Spleen (tissue), 11 donors: ENCODE data around the gene CIAO3. TPM values are rescaled to one million over a fixed set of nuclear protein-coding genes. Genes with fewer than 3 reads are reported as not detected.
A peak's percentile ranks its signal among the peaks of the same experiment; 100 is the strongest.
"Not testable (repeated sequence)": the region's sequence is repeated elsewhere in the genome, so short reads cannot be mapped to it uniquely, and the experiment has no call there.

ENCODE experiments used
- DNase-seq: peaks from one replicate; pipeline ENCODE4 v3.0.0-alpha.2; 2020
- H3K27ac ChIP-seq, 8 donors: fragments of 200-600 bp; sonication (generic) in 7 of 8; 1 replicate in 4 of 8; 2 replicates in 4 of 8; pipeline versions ENCODE4 v1.5.0 to v1.8.0; 2016 to 2021; ENCODE audit warnings: inconsistent platforms in 4 of 8, mild to moderate bottlenecking in 4 of 8, moderate library complexity in 1 of 8
- H3K27me3 ChIP-seq, 7 donors: fragments of 200-600 bp; sonication (generic) in 6 of 7; replicated peaks in 1 of 7; 1 replicate in 4 of 7; 2 replicates in 3 of 7; pipeline versions ENCODE4 v1.5.0 to v1.8.0; 2016 to 2021; ENCODE audit warnings: inconsistent platforms in 3 of 7, mild to moderate bottlenecking in 1 of 7
- H3K36me3 ChIP-seq, 6 donors: fragments of 200-600 bp; sonication (generic) in 5 of 6; 1 replicate in 4 of 6; 2 replicates in 2 of 6; pipeline versions ENCODE4 v1.5.0 to v1.8.0; 2016 to 2021; ENCODE audit warnings: inconsistent platforms in 2 of 6
- H3K4me1 ChIP-seq, 6 donors: fragments of 200-600 bp; sonication (generic) in 5 of 6; 1 replicate in 3 of 6; 2 replicates in 3 of 6; pipeline versions ENCODE4 v1.5.0 to v1.8.0; 2016 to 2021; ENCODE audit warnings: inconsistent platforms in 3 of 6
- H3K4me3 ChIP-seq, 8 donors: fragments of 200-600 bp; sonication (generic) in 7 of 8; 1 replicate in 4 of 8; 2 replicates in 4 of 8; pipeline versions ENCODE4 v1.5.0 to v1.8.0; 2016 to 2021; ENCODE audit warnings: inconsistent platforms in 4 of 8, mild to moderate bottlenecking in 4 of 8, moderate library complexity in 2 of 8
- H3K9me3 ChIP-seq, 8 donors: fragments of 200-600 bp; sonication (generic) in 7 of 8; 1 replicate in 4 of 8; 2 replicates in 4 of 8; pipeline versions ENCODE4 v1.5.0 to v1.8.0; 2016 to 2021; ENCODE audit warnings: inconsistent platforms in 4 of 8
- POLR2A ChIP-seq, 3 donors: fragments of 450-650 bp; IDR thresholded peaks; one replicate each; pipeline ENCODE4 v1.5.1; 2017; ENCODE audit warnings: antibody characterized with exemption in 3 of 3, mild to moderate bottlenecking in 1 of 3
- POLR2AphosphoS5 ChIP-seq, 3 donors: sonication (generic); formaldehyde crosslinking; IDR thresholded peaks; one replicate each; pipeline ENCODE4 v1.5.1; 2017; ENCODE audit warnings: antibody characterized with exemption in 3 of 3
- WGBS, 5 donors: extraction: QIAGEN DNeasy Blood & Tissue Kit in 3 of 5; methylation state at CpG; one replicate each; pipeline versions ENCODE4 v1.1.5 to v1.1.7; 2013 to 2018; 5-methylcytosine and 5-hydroxymethylcytosine counted together
- intact Hi-C: fragments of 100-400 bp; cut with DNase I; formaldehyde crosslinking; loops from one replicate; pipeline ENCODE4 v1.15.0; 2023; ENCODE audit warnings: low total_unique reads
- polyA plus RNA-seq, 3 donors: library from polyadenylated mRNA; stranded (reverse); fragments of 200-250 nt; gene quantifications; one replicate each; pipeline ENCODE4 v1.2.1, GENCODE V29; 2013
- total RNA-seq, 7 donors: library from RNA; depleted of rRNA in 3 of 7; stranded (reverse); fragments of >200 nt in 3 of 7; fragmentation: NEBNext Ultra II Directional in 4 of 7; extraction: Animal tissue kit (Norgen Biotek cat#: 25700) in 4 of 7; gene quantifications; one replicate each; pipeline versions ENCODE4 v1.1.0 to v1.2.1, GENCODE V29; 2016 to 2021
- TF ChIP-seq, protein P1 (sequence below), 11 experiments: fragments of 200-600 bp in 7 of 11; fragments of 450-650 bp in 4 of 11; sonication (generic) in 4 of 11; IDR thresholded peaks in 8 of 11; conservative IDR thresholded peaks in 3 of 11; 1 replicate in 7 of 11; 2 replicates in 4 of 11; pipeline versions ENCODE4 v1.4.0 to v1.8.0; 2016 to 2021; ENCODE audit warnings: antibody characterized with exemption in 11 of 11, inconsistent platforms in 4 of 11, mild to moderate bottlenecking in 1 of 11
- donor health status: healthy with polysubstance abuse.
- donor health status: DM: no; HTN: no; CAD: no; lungs with moderate emphysema.
- donor health status: DM: no; HTN: no; CAD: no.
- donor health status: Bipolar disorder and iron deficiency.
- donor health status: healthy.
- donor health status: DM: no; HTN: no; CAD: no.
- donor health status: DM: yes; HTN: yes; CAD: no.

The CIAO3 gene
- total and polyA plus RNA-seq, 10 donors, result 24.9 to 80.4 (median 39.4) TPM

DNA sequence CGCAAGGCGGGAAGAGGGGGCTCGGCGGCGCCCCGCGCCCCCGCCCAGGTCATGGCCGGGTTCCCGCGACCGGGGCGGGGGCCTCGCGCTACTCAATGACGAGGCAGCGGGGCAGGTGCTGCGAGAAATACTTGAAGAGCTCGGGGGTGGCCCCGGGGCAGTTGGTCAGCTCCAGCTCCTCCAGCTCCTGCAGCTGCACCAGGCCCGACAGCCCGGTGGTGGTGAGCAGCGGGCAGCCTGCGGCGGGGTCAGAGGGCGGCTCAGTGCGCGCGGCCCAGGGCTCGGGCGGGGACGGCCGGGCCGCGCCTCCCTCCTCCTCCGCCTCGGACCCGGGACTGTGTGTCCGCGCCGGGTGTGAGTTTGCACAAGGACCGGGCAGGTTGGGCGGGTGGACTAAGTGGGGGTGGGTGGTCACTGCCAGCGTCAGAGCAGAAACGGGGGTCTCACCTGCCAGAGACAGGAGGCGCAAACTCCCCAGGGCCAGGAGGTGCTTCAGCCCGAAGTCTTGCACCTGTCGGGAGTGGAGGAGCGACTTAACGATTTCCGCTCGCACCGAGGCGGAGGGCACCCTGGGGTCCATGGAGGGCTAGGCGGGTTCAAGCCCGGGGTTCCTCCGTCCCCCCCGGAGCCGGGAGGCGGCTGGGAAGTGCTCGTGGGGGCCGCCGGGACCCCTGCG is 46.5 kb downstream of the CIAO3 start:
- Histone ChIP-seq H3K4me3 (peak overlapping the region; percentile 6 to 72 (median 46)), H3K27ac (peak overlapping the region in 2 of 8 donors; percentile 56 to 73), H3K36me3 (no peaks in the 10 kb centered on the region), H3K9me3 (no peaks in the 10 kb centered on the region), H3K4me1 (peaks cover 19 to 50% (median 39%) of the 10 kb centered on the region in 6 donors), H3K27me3 (peaks cover 0 to 78% (median 43%) of the 10 kb centered on the region in 7 donors)
- 2 to 11% (median 4%) methylated on average over 11 to 64 of the region's 64 CpGs for whole genome bisulfite sequencing, 5 donors
- no peak for DNase-seq
- TF ChIP-seq, protein P1, sequence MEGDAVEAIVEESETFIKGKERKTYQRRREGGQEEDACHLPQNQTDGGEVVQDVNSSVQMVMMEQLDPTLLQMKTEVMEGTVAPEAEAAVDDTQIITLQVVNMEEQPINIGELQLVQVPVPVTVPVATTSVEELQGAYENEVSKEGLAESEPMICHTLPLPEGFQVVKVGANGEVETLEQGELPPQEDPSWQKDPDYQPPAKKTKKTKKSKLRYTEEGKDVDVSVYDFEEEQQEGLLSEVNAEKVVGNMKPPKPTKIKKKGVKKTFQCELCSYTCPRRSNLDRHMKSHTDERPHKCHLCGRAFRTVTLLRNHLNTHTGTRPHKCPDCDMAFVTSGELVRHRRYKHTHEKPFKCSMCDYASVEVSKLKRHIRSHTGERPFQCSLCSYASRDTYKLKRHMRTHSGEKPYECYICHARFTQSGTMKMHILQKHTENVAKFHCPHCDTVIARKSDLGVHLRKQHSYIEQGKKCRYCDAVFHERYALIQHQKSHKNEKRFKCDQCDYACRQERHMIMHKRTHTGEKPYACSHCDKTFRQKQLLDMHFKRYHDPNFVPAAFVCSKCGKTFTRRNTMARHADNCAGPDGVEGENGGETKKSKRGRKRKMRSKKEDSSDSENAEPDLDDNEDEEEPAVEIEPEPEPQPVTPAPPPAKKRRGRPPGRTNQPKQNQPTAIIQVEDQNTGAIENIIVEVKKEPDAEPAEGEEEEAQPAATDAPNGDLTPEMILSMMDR (IDR thresholded peaks at IDR 0.05 in 8 of 11, conservative IDR thresholded peaks at IDR 0.05 in 3 of 11), result no peak
- TF ChIP-seq POLR2AphosphoS5 (IDR thresholded peaks at IDR 0.05), result no peak
- TF ChIP-seq POLR2A (IDR thresholded peaks at IDR 0.05), result no peak
- intact Hi-C loops, result no loop called here

DNA sequence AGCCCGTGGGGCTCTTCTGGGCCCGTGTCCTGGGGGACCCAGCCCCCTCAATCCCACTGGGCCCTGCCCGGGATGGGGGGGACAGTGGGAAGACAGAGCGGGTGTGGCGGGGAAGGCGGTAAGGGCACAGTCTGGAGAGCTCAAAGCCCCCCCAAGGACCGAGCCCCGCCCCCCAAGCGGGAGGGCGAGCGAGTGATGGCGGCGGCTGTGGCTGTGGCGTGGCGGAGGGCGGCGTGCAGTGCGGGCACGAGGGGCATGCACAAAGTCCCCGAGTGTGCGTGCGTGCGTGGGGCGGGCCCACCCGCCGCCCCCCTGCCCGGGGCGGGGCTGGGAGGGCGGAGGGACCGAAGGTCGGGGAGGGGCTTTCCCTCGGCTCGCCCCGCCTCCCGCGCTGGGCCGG is 47.0 kb downstream of the CIAO3 start:
- Histone ChIP-seq H3K36me3 (no peaks in the 10 kb centered on the region), H3K9me3 (no peaks in the 10 kb centered on the region), H3K27ac (peak overlapping the region in 1 of 8 donors; percentile 11), H3K4me1 (peaks cover 25 to 54% (median 45%) of the 10 kb centered on the region in 6 donors), H3K4me3 (peak overlapping the region in 4 of 8 donors; percentile 40 to 72 (median 46)), H3K27me3 (peaks cover 0 to 73% (median 39%) of the 10 kb centered on the region in 7 donors)
- no peak for DNase-seq
- WGBS, 5 donors, result 3 to 24% (median 13%) methylated on average over 17 to 37 of the region's 37 CpGs; no CpG with 5 or more reads in 1 of the 5 donors
- intact Hi-C loops, result no loop called here
- no peak for TF ChIP-seq POLR2A (IDR thresholded peaks at IDR 0.05)
- peak in 1 of 3 donors; percentile 1 for TF ChIP-seq POLR2AphosphoS5 (IDR thresholded peaks at IDR 0.05)

DNA sequence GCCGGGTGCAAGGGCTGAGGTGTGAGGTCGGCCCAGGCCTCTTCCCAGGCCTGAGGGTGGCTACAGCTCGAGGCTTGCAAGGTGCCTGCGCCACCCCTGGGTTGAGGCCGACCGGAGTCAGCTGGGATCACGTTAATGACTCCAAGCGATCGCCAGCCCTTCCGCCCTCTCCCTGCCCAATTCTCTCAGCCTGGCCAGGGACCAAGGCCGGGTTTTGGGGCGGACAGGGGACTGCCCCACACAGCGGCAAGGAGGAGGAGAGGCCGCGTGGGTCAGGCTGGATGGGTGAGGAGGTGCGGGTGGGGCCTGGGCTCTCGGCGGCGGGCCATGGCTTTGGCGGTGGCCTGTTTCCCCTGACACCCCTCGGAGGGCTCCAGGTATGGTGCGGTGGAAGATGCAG is 47.4 kb downstream of the CIAO3 start:
- intact Hi-C loops, result no loop called here
- no peak for DNase-seq
- TF ChIP-seq, protein P1 (IDR thresholded peaks at IDR 0.05 in 8 of 11, conservative IDR thresholded peaks at IDR 0.05 in 3 of 11), result no peak
- TF ChIP-seq POLR2A (IDR thresholded peaks at IDR 0.05) (no peak), POLR2AphosphoS5 (IDR thresholded peaks at IDR 0.05) (peak in 1 of 3 donors; percentile 19)
- H3K27me3 ChIP-seq, result peaks cover 0 to 69% (median 39%) of the 10 kb centered on the region in 7 donors
- 43 to 67% (median 53%) methylated on average over 9 to 22 of the region's 22 CpGs for WGBS, 5 donors
- no peaks in the 10 kb centered on the region for H3K36me3 ChIP-seq
- no peak overlapping the region for H3K27ac ChIP-seq
- H3K4me1 ChIP-seq, result peaks cover 25 to 58% (median 49%) of the 10 kb centered on the region in 6 donors
- peak overlapping the region in 1 of 8 donors; percentile 72 for H3K4me3 ChIP-seq
- H3K9me3 ChIP-seq, result no peaks in the 10 kb centered on the region

DNA sequence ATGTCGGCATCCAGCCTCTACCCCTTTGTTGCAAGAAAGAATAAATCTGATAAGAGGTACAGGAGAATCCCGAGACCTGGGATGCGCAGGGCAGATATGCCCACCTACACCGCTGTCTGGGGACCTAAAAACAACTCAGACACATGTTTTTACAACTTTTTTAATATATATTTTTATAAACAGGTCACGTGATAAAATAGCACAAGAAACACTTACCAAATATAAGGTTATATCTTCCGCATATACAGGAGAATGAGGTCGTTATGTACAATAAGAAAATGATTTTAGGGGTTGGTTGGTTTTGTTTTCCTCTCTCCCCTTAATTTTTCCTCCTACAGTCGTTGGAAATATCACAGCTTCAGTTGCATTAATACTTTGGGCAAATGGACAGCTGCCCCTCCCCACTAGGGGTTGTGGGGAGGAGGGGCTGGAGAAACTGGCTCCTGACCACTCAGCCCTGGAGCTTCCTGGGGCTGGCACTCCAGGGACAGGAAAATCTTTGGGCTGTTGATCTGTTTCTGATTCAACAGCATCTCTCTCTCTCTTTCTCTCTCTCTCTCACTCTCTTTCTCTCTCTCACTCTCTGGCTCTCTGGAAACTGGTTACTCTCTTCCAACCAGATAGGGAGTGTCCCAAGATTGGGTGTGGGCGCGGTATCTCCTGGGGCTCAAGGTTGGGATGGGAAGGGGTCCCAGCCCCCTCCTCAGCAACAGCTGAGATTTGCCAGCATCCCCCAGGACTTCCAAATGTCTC is 48.3 kb downstream of the CIAO3 start:
- intact Hi-C loops, result no loop called here
- peaks cover 0 to 7% (median 1%) of the 10 kb centered on the region in 6 donors for H3K36me3 ChIP-seq
- H3K27ac ChIP-seq, result no peak overlapping the region
- H3K9me3 ChIP-seq, result no peaks in the 10 kb centered on the region
- WGBS, 5 donors, result 70 to 77% (median 75%) methylated on average over 10 of the region's 10 CpGs
- H3K4me1 ChIP-seq, result peaks cover 25 to 66% (median 54%) of the 10 kb centered on the region in 6 donors
- H3K27me3 ChIP-seq, result peaks cover 0 to 61% (median 39%) of the 10 kb centered on the region in 7 donors
- DNase-seq, result no peak
- no peak for TF ChIP-seq POLR2AphosphoS5 (IDR thresholded peaks at IDR 0.05)
- TF ChIP-seq, protein P1 (IDR thresholded peaks at IDR 0.05 in 8 of 11, conservative IDR thresholded peaks at IDR 0.05 in 3 of 11), result no peak
- TF ChIP-seq POLR2A (IDR thresholded peaks at IDR 0.05), result no peak
- no peak overlapping the region for H3K4me3 ChIP-seq

DNA sequence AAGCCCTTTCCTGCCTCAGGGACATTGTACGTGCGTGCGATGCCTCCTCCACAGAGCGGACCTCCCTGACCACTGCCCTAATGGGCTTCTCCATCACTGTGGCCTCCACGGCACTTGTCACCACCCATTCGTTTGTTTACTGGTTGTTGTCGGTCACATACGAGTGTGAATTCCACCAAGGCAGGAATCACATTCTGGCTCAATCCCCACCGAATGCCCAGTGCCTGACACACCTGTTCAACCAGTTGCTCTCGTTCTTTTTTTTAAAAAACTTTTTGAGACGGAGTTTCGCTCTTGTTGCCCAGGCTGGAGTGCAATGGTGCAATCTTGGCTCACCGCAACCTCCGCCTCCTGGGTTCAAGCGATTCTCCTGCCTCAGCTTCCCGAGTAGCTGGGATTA is 49.6 kb downstream of the CIAO3 start:
- H3K27ac ChIP-seq, DNase-seq, intact Hi-C loops, H3K4me3 ChIP-seq, H3K9me3 ChIP-seq: not testable (repeated sequence)
- Histone ChIP-seq H3K27me3 (peaks cover 0 to 48% (median 33%) of the 10 kb centered on the region in 7 donors), H3K36me3 (peaks cover 0 to 20% (median 13%) of the 10 kb centered on the region in 6 donors), H3K4me1 (peaks cover 25 to 73% (median 56%) of the 10 kb centered on the region in 6 donors)
- 86 to 92% (median 90%) methylated on average over 16 of the region's 16 CpGs for WGBS, 5 donors
